Neural cell (in vitro differentiated cells): ENCODE results near the gene SLC16A2. TPM values are rescaled to one million over a fixed set of nuclear protein-coding genes. Genes with fewer than 3 reads are reported as not detected.

Experiments used
- H2AFZ ChIP-seq: fragments of 200-600, 300-800 bp; sonication (generic), shearing (Covaris generic); 2 replicates; pipeline ENCODE4 v1.6.0; 2014; ENCODE audit warnings: low read depth, mild to moderate bottlenecking, antibody characterized with exemption, low read length, moderate library complexity
- H3F3A ChIP-seq: fragments of 200-600 bp; shearing (Covaris generic); 2 replicates; pipeline ENCODE4 v1.6.1; 2016; ENCODE audit warnings: mild to moderate bottlenecking, moderate library complexity, mixed read lengths, antibody characterized with exemption, low read length; ENCODE audit not compliant: insufficient read depth, poor library complexity, severe bottlenecking
- H3K27ac ChIP-seq: fragments of 200-600, 300-800 bp; sonication (generic), shearing (Covaris generic); 2 replicates; pipeline ENCODE4 v1.5.1; 2014; ENCODE audit warnings: mild to moderate bottlenecking, low read length, moderate library complexity
- H3K27me3 ChIP-seq: fragments of 300-800, 200-600 bp; sonication (generic), shearing (Covaris generic); 2 replicates; pipeline ENCODE4 v1.6.0; 2014; ENCODE audit warnings: mild to moderate bottlenecking, low read depth, low read length, moderate library complexity; ENCODE audit not compliant: insufficient read depth
- H3K36me3 ChIP-seq: fragments of 300-800, 200-600 bp; sonication (generic), shearing (Covaris generic); 2 replicates; pipeline ENCODE4 v1.5.1; 2014; ENCODE audit warnings: mild to moderate bottlenecking, antibody characterized with exemption, low read length, moderate library complexity; ENCODE audit not compliant: insufficient read depth
- H3K4me2 ChIP-seq: fragments of 300-800, 200-600 bp; sonication (generic), shearing (Covaris generic); 2 replicates; pipeline ENCODE4 v1.6.0; 2014; ENCODE audit warnings: mild to moderate bottlenecking, low read length
- H3K4me3 ChIP-seq: fragments of 300-800, 200-600 bp; sonication (generic), shearing (Covaris generic); 2 replicates; pipeline ENCODE4 v1.5.1; 2014; ENCODE audit warnings: mild to moderate bottlenecking, low read length, moderate library complexity
- H3K79me2 ChIP-seq: fragments of 200-600 bp; shearing (Covaris generic); replicated peaks from 2 replicates; pipeline ENCODE4 v1.6.0; 2014; ENCODE audit warnings: mild to moderate bottlenecking, low read length, moderate library complexity; ENCODE audit not compliant: insufficient read depth
- H3K9ac ChIP-seq: fragments of 300-800, 200-600 bp; sonication (generic), shearing (Covaris generic); 2 replicates; pipeline ENCODE4 v1.6.1; 2016; ENCODE audit warnings: mild to moderate bottlenecking, low read length, mixed read lengths
- H3K9me2 ChIP-seq: fragments of 200-600 bp; shearing (Covaris generic); 2 replicates; pipeline ENCODE4 v1.6.1; 2016; ENCODE audit warnings: mild to moderate bottlenecking, low read length, mixed read lengths; ENCODE audit not compliant: insufficient read depth
- H3K9me3 ChIP-seq: fragments of 200-600, 300-800 bp; sonication (generic), shearing (Covaris generic); 2 replicates; pipeline ENCODE4 v1.6.1; 2016; ENCODE audit warnings: mild to moderate bottlenecking, mixed run types, low read length, moderate library complexity, mixed read lengths
- H4K20me1 ChIP-seq: fragments of 200-600 bp; shearing (Covaris generic); 2 replicates; pipeline ENCODE4 v1.6.1; 2016; ENCODE audit warnings: mild to moderate bottlenecking, mixed run types; ENCODE audit not compliant: insufficient read depth
- CTCF ChIP-seq: fragments of 450-650 bp; IDR thresholded peaks from 2 replicates; pipeline ENCODE4 v1.5.1; 2014; ENCODE audit warnings: antibody characterized with exemption, mild to moderate bottlenecking, moderate library complexity; ENCODE audit not compliant: poor library complexity, severe bottlenecking
- EP300 ChIP-seq: fragments of 450-650 bp; conservative IDR thresholded peaks from 2 replicates; pipeline ENCODE4 v1.6.1; 2014; ENCODE audit warnings: antibody characterized with exemption, mild to moderate bottlenecking, moderate library complexity; ENCODE audit not compliant: poor library complexity, severe bottlenecking
- EZH2 ChIP-seq: fragments of 200-600, 300-800 bp; shearing (Covaris generic), sonication (generic); IDR thresholded peaks from 2 replicates; pipeline ENCODE4 v1.6.1; 2014; ENCODE audit warnings: antibody characterized with exemption, low read length, borderline replicate concordance, mild to moderate bottlenecking; ENCODE audit not compliant: insufficient read depth, poor library complexity, severe bottlenecking
- MXI1 ChIP-seq: fragments of 450-650 bp; conservative IDR thresholded peaks from 2 replicates; pipeline ENCODE4 v1.6.1; 2014; ENCODE audit warnings: antibody characterized with exemption, mild to moderate bottlenecking; ENCODE audit not compliant: poor library complexity, severe bottlenecking
- POLR2AphosphoS5 ChIP-seq: IDR thresholded peaks from 2 replicates; pipeline ENCODE4 v1.6.1; 2012
- RAD21 ChIP-seq: fragments of 450-650 bp; conservative IDR thresholded peaks from 2 replicates; pipeline ENCODE4 v1.6.1; 2014; ENCODE audit warnings: antibody characterized with exemption, mild to moderate bottlenecking, moderate library complexity
- REST ChIP-seq: IDR thresholded peaks from 2 replicates; pipeline ENCODE4 v1.6.1; 2012; ENCODE audit warnings: borderline replicate concordance
- SMC3 ChIP-seq: fragments of 450-650 bp; conservative IDR thresholded peaks from 2 replicates; pipeline ENCODE4 v1.6.1; 2014; ENCODE audit warnings: antibody characterized with exemption, mild to moderate bottlenecking, moderate library complexity; ENCODE audit not compliant: poor library complexity
- TAF1 ChIP-seq: IDR thresholded peaks from 2 replicates; pipeline ENCODE4 v1.6.1; 2012; ENCODE audit warnings: low read depth
- polyA plus RNA-seq: library from polyadenylated mRNA; depleted of rRNA; stranded (reverse); fragments of >200 nt; gene quantifications from 2 replicates; pipeline ENCODE4 v1.2.3, GENCODE V29; 2014

Gene SLC16A2
- polyA plus RNA-seq, 1 donor from 2014 or later: 14.5 TPM

GRCh38 chrX:74383611-74384010, 37.7 kb upstream of the SLC16A2 start:
- H3K27ac ChIP-seq: no peak overlapping the region
- no peaks in the 10 kb centered on the region for H3K36me3 ChIP-seq
- no peaks in the 10 kb centered on the region for H4K20me1 ChIP-seq
- no peaks in the 10 kb centered on the region for H3K9me2 ChIP-seq
- peak; percentile 82 for TF ChIP-seq RAD21
- TF ChIP-seq CTCF: peak; percentile 78
- TF ChIP-seq EZH2: no peak
- TF ChIP-seq TAF1: no peak
- no peak for TF ChIP-seq REST
- TF ChIP-seq MXI1: no peak
- no peak for TF ChIP-seq POLR2AphosphoS5
- no peak for TF ChIP-seq EP300
- TF ChIP-seq SMC3: peak; percentile 88
- H2AFZ ChIP-seq: no peak overlapping the region
- H3K4me2 ChIP-seq: no peak overlapping the region
- H3K27me3 ChIP-seq: no peaks in the 10 kb centered on the region
- no peak overlapping the region for H3K4me3 ChIP-seq
- H3K9me3 ChIP-seq: no peaks in the 10 kb centered on the region
- no peak overlapping the region for H3K9ac ChIP-seq
- H3K79me2 ChIP-seq: no peaks in the 10 kb centered on the region
- no peaks in the 10 kb centered on the region for H3F3A ChIP-seq

- no peak for TF ChIP-seq EZH2
- H3K27me3 ChIP-seq: no peaks in the 10 kb centered on the region
Measured at GRCh38 chrX:74389016-74389722, 32.1 kb upstream of the SLC16A2 start.

GRCh38 chrX:74395556-74395955, 25.7 kb upstream of the SLC16A2 start:
- Histone ChIP-seq H3K4me2 (no peak overlapping the region), H3K27me3 (no peaks in the 10 kb centered on the region), H3K9me2 (no peaks in the 10 kb centered on the region), H3F3A (no peaks in the 10 kb centered on the region), H3K27ac (no peak overlapping the region), H2AFZ (no peak overlapping the region), H4K20me1 (no peaks in the 10 kb centered on the region), H3K4me3 (no peak overlapping the region), H3K9ac (no peak overlapping the region), H3K9me3 (no peaks in the 10 kb centered on the region), H3K79me2 (no peaks in the 10 kb centered on the region), H3K36me3 (no peaks in the 10 kb centered on the region)
- no peak for TF ChIP-seq CTCF

More at GRCh38 chrX:74389016-74389722, 32.1 kb upstream of the SLC16A2 start:
- no peaks in the 10 kb centered on the region for H3K79me2 ChIP-seq
- no peaks in the 10 kb centered on the region for H3K9me2 ChIP-seq
- H3K4me2 ChIP-seq: no peak overlapping the region
- H3K27ac ChIP-seq: no peak overlapping the region
- H3F3A ChIP-seq: no peaks in the 10 kb centered on the region
- no peaks in the 10 kb centered on the region for H4K20me1 ChIP-seq
- H3K9me3 ChIP-seq: no peaks in the 10 kb centered on the region
- H2AFZ ChIP-seq: no peak overlapping the region
- H3K36me3 ChIP-seq: no peaks in the 10 kb centered on the region
- no peak overlapping the region for H3K4me3 ChIP-seq
- H3K9ac ChIP-seq: no peak overlapping the region
